CD14-positive monocyte (primary cell): ENCODE data around the gene KIF3C. TPM values are rescaled to one million over a fixed set of nuclear protein-coding genes. Genes with fewer than 3 reads are reported as not detected.

Experiments
- DNase-seq, 3 donors: peaks; one replicate each; pipeline ENCODE4 v3.0.0-alpha.2; 2011 to 2022
- H2AFZ ChIP-seq: 2 replicates; pipeline ENCODE4 v1.6.0; 2012; ENCODE audit warnings: mild to moderate bottlenecking, low read depth, low read length, inconsistent platforms; ENCODE audit not compliant: insufficient read depth, poor library complexity, severe bottlenecking
- H3K27ac ChIP-seq, 2 donors: 1 replicate in 1 of 2; 2 replicates in 1 of 2; pipeline ENCODE4 v1.5.1; 2012 to 2013; ENCODE audit warnings: low read length in 2 of 2, control low read depth in 1 of 2, inconsistent platforms in 1 of 2, low read depth in 1 of 2, mild to moderate bottlenecking in 1 of 2
- H3K27me3 ChIP-seq, 2 donors: one replicate each; pipeline versions ENCODE4 v1.6.0 to v1.6.1; 2011 to 2013; ENCODE audit warnings: low read length in 2 of 2; ENCODE audit not compliant: control insufficient read depth in 2 of 2, insufficient read depth in 2 of 2
- H3K36me3 ChIP-seq, 2 donors: replicated peaks in 1 of 2; 1 replicate in 1 of 2; 2 replicates in 1 of 2; pipeline versions ENCODE4 v1.5.1 to v1.6.1; 2012 to 2013; ENCODE audit warnings: low read length in 2 of 2, control low read depth in 1 of 2, inconsistent platforms in 1 of 2, mild to moderate bottlenecking in 1 of 2; ENCODE audit not compliant: insufficient read depth in 2 of 2, control insufficient read depth in 1 of 2
- H3K4me1 ChIP-seq, 2 donors: 1 replicate in 1 of 2; 2 replicates in 1 of 2; pipeline versions ENCODE4 v1.5.1 to v1.6.1; 2012 to 2013; ENCODE audit warnings: low read length in 2 of 2, control low read depth in 1 of 2, inconsistent platforms in 1 of 2, mild to moderate bottlenecking in 1 of 2, moderate library complexity in 1 of 2; ENCODE audit not compliant: insufficient read depth in 2 of 2, control insufficient read depth in 1 of 2
- H3K4me2 ChIP-seq: replicated peaks from 2 replicates; pipeline ENCODE3; 2012; ENCODE audit warnings: low read length, moderate library complexity, mild to moderate bottlenecking; ENCODE audit not compliant: poor library complexity, severe bottlenecking; ENCODE audit errors: extremely low read depth
- H3K4me3 ChIP-seq, 3 experiments: fragments of 200-600 bp in 1 of 3; sonication (generic) in 1 of 3; replicated peaks in 1 of 3; 1 replicate in 2 of 3; 2 replicates in 1 of 3; pipeline ENCODE4 v1.5.1; 2011 to 2013; ENCODE audit warnings: low read length in 3 of 3, mild to moderate bottlenecking in 3 of 3, control low read depth in 2 of 3, low read depth in 2 of 3, inconsistent platforms in 1 of 3, moderate library complexity in 1 of 3
- H3K79me2 ChIP-seq: 2 replicates; pipeline ENCODE4 v1.6.0; 2012; ENCODE audit warnings: mild to moderate bottlenecking, control low read depth, inconsistent platforms, low read length, moderate library complexity; ENCODE audit not compliant: insufficient read depth
- H3K9ac ChIP-seq: 2 replicates; pipeline ENCODE4 v1.6.0; 2017; ENCODE audit warnings: low read length, mild to moderate bottlenecking; ENCODE audit not compliant: insufficient read depth, poor library complexity, severe bottlenecking
- H3K9me3 ChIP-seq, 2 donors: replicated peaks in 1 of 2; 1 replicate in 1 of 2; 2 replicates in 1 of 2; pipeline versions ENCODE4 v1.5.1 to v1.6.1; 2012 to 2013; ENCODE audit warnings: low read length in 2 of 2, control low read depth in 1 of 2; ENCODE audit not compliant: control insufficient read depth in 1 of 2, insufficient read depth in 1 of 2
- H4K20me1 ChIP-seq: 2 replicates; pipeline ENCODE4 v1.6.0; 2012; ENCODE audit warnings: mild to moderate bottlenecking, low read length, control low read depth, moderate library complexity; ENCODE audit not compliant: insufficient read depth
- H3K27ac Mint-ChIP-seq, 7 donors: one replicate each; pipeline ENCODE4 v1.8.0; 2020; ENCODE audit warnings: mild to moderate bottlenecking in 7 of 7, mixed read lengths in 7 of 7, moderate library complexity in 6 of 7, inconsistent platforms in 2 of 7
- H3K27me3 Mint-ChIP-seq, 3 donors: one replicate each; pipeline ENCODE4 v1.8.0; 2021 to 2022; ENCODE audit warnings: low read depth in 3 of 3, mild to moderate bottlenecking in 3 of 3, mixed read lengths in 3 of 3, moderate library complexity in 3 of 3, inconsistent platforms in 1 of 3
- H3K36me3 Mint-ChIP-seq, 2 donors: one replicate each; pipeline ENCODE4 v1.8.0; 2020; ENCODE audit warnings: mixed read lengths in 2 of 2, inconsistent platforms in 1 of 2, mild to moderate bottlenecking in 1 of 2
- H3K4me1 Mint-ChIP-seq: one replicate; pipeline ENCODE4 v1.8.0; 2020; ENCODE audit warnings: mild to moderate bottlenecking, mixed read lengths
- H3K4me3 Mint-ChIP-seq, 2 donors: one replicate each; pipeline ENCODE4 v1.8.0; 2020; ENCODE audit warnings: mild to moderate bottlenecking in 2 of 2, mixed read lengths in 2 of 2, moderate library complexity in 1 of 2
- H3K9me3 Mint-ChIP-seq, 7 donors: one replicate each; pipeline ENCODE4 v1.8.0; 2020 to 2022; ENCODE audit warnings: mixed read lengths in 7 of 7, mild to moderate bottlenecking in 6 of 7, moderate library complexity in 6 of 7, inconsistent platforms in 2 of 7
- CTCF ChIP-seq: fragments of 200-600 bp; IDR thresholded peaks from one replicate; pipeline ENCODE4 v1.8.0; 2022; ENCODE audit warnings: antibody characterized with exemption, mild to moderate bottlenecking
- WGBS: methylation state at CpG from one replicate; pipeline ENCODE4 v1.1.5; 2013; ENCODE audit warnings: missing lambda C conversion rate; ENCODE audit not compliant: insufficient coverage; 5-methylcytosine and 5-hydroxymethylcytosine counted together
- intact Hi-C, 2 donors: fragments of 100-400 bp; cut with micrococcal nuclease; formaldehyde crosslinking; loops; one replicate each; pipeline versions ENCODE4 v1.15.0 to v1.15.1; 2023
- polyA plus RNA-seq, 3 donors: library from polyadenylated mRNA; depleted of rRNA in 1 of 3; unstranded in 2 of 3; stranded (reverse) in 1 of 3; fragments of 300-500 nt in 2 of 3; fragments of >200 nt in 1 of 3; fragmentation: Illumina TruSeq in 2 of 3; gene quantifications; 1 replicate in 2 of 3; 2 replicates in 1 of 3; pipeline ENCODE4 v1.2.3, GENCODE V29; 2012 to 2021

KIF3C gene
- polyA plus RNA-seq, 3 donors = 0.28 to 0.97 (median 0.47) TPM

GRCh38 chr2:25982968-25983280, 627 bp upstream of the KIF3C start:
- H3K27me3 Mint-ChIP-seq = peaks cover 0 to 12% (median 7%) of the 10 kb centered on the region in 3 donors
- peak overlapping the region; percentile 58 to 89 (median 74) for H3K4me3 ChIP-seq
- no peak overlapping the region for H3K27ac ChIP-seq
- no peaks in the 10 kb centered on the region for H3K79me2 ChIP-seq
- H3K9me3 Mint-ChIP-seq = peaks cover 0 to 6% (median 0%) of the 10 kb centered on the region in 7 donors
- H3K36me3 ChIP-seq = no peaks in the 10 kb centered on the region
- H2AFZ ChIP-seq = peak overlapping the region; percentile 93
- H3K4me3 Mint-ChIP-seq = peak overlapping the region; percentile 83 to 84
- TF ChIP-seq CTCF = no peak
- H3K4me1 ChIP-seq = peaks cover 13 to 17% of the 10 kb centered on the region in 2 donors
- peak overlapping the region; percentile 53 for H3K9ac ChIP-seq
- peaks cover 18% of the 10 kb centered on the region for H3K4me1 Mint-ChIP-seq
- peaks cover 0 to 2% of the 10 kb centered on the region in 2 donors for H3K36me3 Mint-ChIP-seq
- intact Hi-C loops = no loop called here
- DNase-seq = no peak
- no peaks in the 10 kb centered on the region for H3K9me3 ChIP-seq
- H4K20me1 ChIP-seq = no peaks in the 10 kb centered on the region
- H3K27ac Mint-ChIP-seq = peak overlapping the region in 2 of 7 donors; percentile 30 to 64
- WGBS = 80% methylated on average over 15 of the region's 15 CpGs
- no peaks in the 10 kb centered on the region for H3K27me3 ChIP-seq
- H3K4me2 ChIP-seq = peak overlapping the region; percentile 87

GRCh38 chr2:25981596-25982272, 563 bp downstream of the KIF3C start:
- H3K27me3 ChIP-seq = no peaks in the 10 kb centered on the region
- no peaks in the 10 kb centered on the region for H3K36me3 ChIP-seq
- Mint-ChIP-seq H3K27ac (no peak overlapping the region), H3K9me3 (peaks cover 0 to 3% (median 0%) of the 10 kb centered on the region in 7 donors), H3K27me3 (peaks cover 0 to 12% (median 7%) of the 10 kb centered on the region in 3 donors), H3K4me3 (peak overlapping the region; percentile 81 to 89), H3K36me3 (peaks cover 2% of the 10 kb centered on the region in 2 donors), H3K4me1 (peaks cover 26% of the 10 kb centered on the region)
- WGBS = 25% methylated on average over 41 of the region's 44 CpGs
- no peaks in the 10 kb centered on the region for H3K79me2 ChIP-seq
- TF ChIP-seq CTCF = no peak
- DNase-seq = no peak
- H3K4me3 ChIP-seq = peak overlapping the region; percentile 58 to 89 (median 74)
- peak overlapping the region; percentile 93 for H2AFZ ChIP-seq
- H3K9ac ChIP-seq = peak overlapping the region; percentile 53
- intact Hi-C loops = no loop called here
- H3K4me2 ChIP-seq = peak overlapping the region; percentile 87
- no peaks in the 10 kb centered on the region for H4K20me1 ChIP-seq
- H3K4me1 ChIP-seq = peaks cover 13 to 17% of the 10 kb centered on the region in 2 donors
- peak overlapping the region in 1 of 2 donors; percentile 24 for H3K27ac ChIP-seq
- no peaks in the 10 kb centered on the region for H3K9me3 ChIP-seq
